Measurements from ENCODE around the gene ZNF160.

ZNF160 gene

GRCh38 chr19:53037101-53038097 is 65.8 kb downstream of the ZNF160 start:
- peaks cover 23% of the 10 kb centered on the region for H3K9me3 ChIP-seq (ENCODE audit: control insufficient read depth, insufficient read depth, low read depth, low read length)
- peak overlapping the region; percentile 24 for H3K4me3 ChIP-seq (ENCODE audit: low read depth, low read length)
- POLR2A ChIA-PET: no interaction called here
- no peak overlapping the region for H3K27ac ChIP-seq (ENCODE audit: extremely low read depth, low read depth, low read length)
- CTCF ChIA-PET: no interaction called here
- TF ChIP-seq ZNF670 (tag by site-specific recombination; IDR thresholded peaks at IDR 0.05; ENCODE audit: low read depth) (no peak), ZNF426 (tag by site-specific recombination; IDR thresholded peaks at IDR 0.05) (no peak), KLF17 (tag by site-specific recombination; IDR thresholded peaks at IDR 0.05) (no peak), ZNF692 (tag by site-specific recombination; IDR thresholded peaks at IDR 0.05) (no peak), ZNF747 (tag by site-specific recombination; IDR thresholded peaks at IDR 0.05) (no peak), TCF7L2 (IDR thresholded peaks at IDR 0.05; ENCODE audit: borderline replicate concordance, low read depth, low read length) (no peak), ZSCAN30 (tag by site-specific recombination; IDR thresholded peaks at IDR 0.05) (no peak), BCL11B (tag by site-specific recombination; IDR thresholded peaks at IDR 0.05; ENCODE audit: low read depth) (no peak), ZNF121 (tag by site-specific recombination; IDR thresholded peaks at IDR 0.05) (no peak), ZNF146 (tag by site-specific recombination; IDR thresholded peaks at IDR 0.05) (no peak)
- no peaks in the 10 kb centered on the region for H3K36me3 ChIP-seq (ENCODE audit: control insufficient read depth in 2 of 2, insufficient read depth in 1 of 2, low read length in 2 of 2)
- no peaks in the 10 kb centered on the region for H3K4me1 ChIP-seq (ENCODE audit: control insufficient read depth, insufficient read depth, low read length)

- H3K9me3 ChIP-seq (ENCODE audit: control insufficient read depth, insufficient read depth, low read depth, low read length): peaks cover 22% of the 10 kb centered on the region
- CTCF ChIA-PET: no interaction called here
- H3K36me3 ChIP-seq (ENCODE audit: control insufficient read depth in 2 of 2, insufficient read depth in 1 of 2, low read length in 2 of 2): no peaks in the 10 kb centered on the region
- no peak overlapping the region for H3K27ac ChIP-seq (ENCODE audit: extremely low read depth, low read depth, low read length)
- no peak overlapping the region for H3K4me3 ChIP-seq (ENCODE audit: low read depth, low read length)
- POLR2A ChIA-PET: no interaction called here
- H3K4me1 ChIP-seq (ENCODE audit: control insufficient read depth, insufficient read depth, low read length): no peaks in the 10 kb centered on the region
- peak; percentile 36; the same call in 1 of the 2 replicates for TF ChIP-seq ATF2 (tag by site-specific recombination; IDR thresholded peaks at IDR 0.05; ENCODE audit: low read depth)
- TF ChIP-seq SCRT2 (tag by site-specific recombination; IDR thresholded peaks at IDR 0.05): peak; percentile 82
- TF ChIP-seq HOXA7 (CRISPR knock-in tag; IDR thresholded peaks at IDR 0.05; ENCODE audit: borderline replicate concordance): no peak
These were observed 68.1 kb downstream of the ZNF160 start for GRCh38 chr19:53034948-53035675.

- ChIA-PET POLR2A (no interaction called here), CTCF (interaction anchor here (0.5 kb wide), 1 partner anchor 1293 kb away, joined by 3 read pairs; no protein-coding TSS in a partner anchor)
- H3K9me3 ChIP-seq (ENCODE audit: control insufficient read depth, insufficient read depth, low read depth, low read length): peaks cover 25% of the 10 kb centered on the region
- no peak overlapping the region for H3K27ac ChIP-seq (ENCODE audit: extremely low read depth, low read depth, low read length)
- H3K36me3 ChIP-seq (ENCODE audit: control insufficient read depth in 2 of 2, insufficient read depth in 1 of 2, low read length in 2 of 2): no peaks in the 10 kb centered on the region
- H3K4me1 ChIP-seq (ENCODE audit: control insufficient read depth, insufficient read depth, low read length): no peaks in the 10 kb centered on the region
- H3K4me3 ChIP-seq (ENCODE audit: low read depth, low read length): no peak overlapping the region
- no peak for TF ChIP-seq EGR2 (tag by site-specific recombination; IDR thresholded peaks at IDR 0.05; ENCODE audit: low read depth)
- TF ChIP-seq ZNF449 (tag by site-specific recombination; IDR thresholded peaks at IDR 0.05): no peak
- no peak for TF ChIP-seq ZBTB44 (tag by site-specific recombination; IDR thresholded peaks at IDR 0.05)
- TF ChIP-seq MEIS1 (CRISPR knock-in tag; IDR thresholded peaks at IDR 0.05; ENCODE audit: borderline replicate concordance): no peak
- TF ChIP-seq ZBTB21 (tag by site-specific recombination; IDR thresholded peaks at IDR 0.05): no peak
- TF ChIP-seq ZNF548 (tag by site-specific recombination; IDR thresholded peaks at IDR 0.05): no peak
- no peak for TF ChIP-seq ZNF768 (tag by site-specific recombination; IDR thresholded peaks at IDR 0.05)
- TF ChIP-seq ZNF37A (tag by site-specific recombination; IDR thresholded peaks at IDR 0.05): no peak
- no peak for TF ChIP-seq ZNF132 (tag by site-specific recombination; IDR thresholded peaks at IDR 0.05; ENCODE audit: borderline replicate concordance)
- TF ChIP-seq ZNF747 (tag by site-specific recombination; IDR thresholded peaks at IDR 0.05): no peak
These were observed 69.2 kb downstream of the ZNF160 start for GRCh38 chr19:53034054-53034453.
